ENCODE measurements around the gene UBE2S.

UBE2S gene

DNA sequence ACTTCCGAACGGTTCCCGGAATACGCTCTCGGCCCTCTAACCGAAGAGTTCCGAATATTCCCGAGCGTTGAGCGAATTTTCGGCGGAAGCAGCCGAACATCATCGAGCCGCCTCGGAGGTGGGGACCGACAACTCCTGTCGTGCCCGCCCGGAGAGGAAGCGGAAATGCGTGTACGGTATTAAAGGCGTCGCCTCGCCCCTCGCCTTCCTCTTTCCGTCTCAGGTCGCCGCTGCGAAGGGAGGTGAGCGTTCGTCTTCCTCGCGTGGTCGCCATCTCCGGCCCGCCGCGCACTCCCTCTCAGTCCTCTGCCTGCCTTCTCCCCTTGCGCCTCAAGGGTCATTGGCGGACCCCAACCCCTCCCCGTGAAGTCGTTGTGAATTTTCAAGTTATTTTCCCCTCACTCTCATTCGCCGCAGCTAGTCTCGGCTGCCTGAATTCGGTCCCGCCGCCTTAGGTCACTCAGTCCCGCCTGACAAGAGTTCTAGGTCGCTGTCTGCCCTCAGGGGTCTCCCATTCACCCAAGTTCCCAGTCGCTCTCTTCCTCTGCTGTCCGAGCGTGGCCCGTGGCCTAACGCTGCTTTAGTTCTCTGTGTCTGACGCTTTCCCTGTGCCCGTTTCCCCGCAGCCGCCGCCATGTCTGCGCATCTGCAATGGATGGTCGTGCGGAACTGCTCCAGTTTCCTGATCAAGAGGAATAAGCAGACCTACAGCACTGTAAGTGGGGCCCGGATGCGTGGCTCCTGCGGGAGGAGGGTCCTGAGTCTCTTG lies 21.7 kb downstream of the UBE2S start, which contains the start of gene RPL28:
RPL28 (plus strand) TSS at position 209 of the 769 bp plus-strand sequence; CDS start at position 635, 426 bp downstream.
- H3K27ac Mint-ChIP-seq = peak within 1 kb of the TSS; percentile 99
- H3K4me3 Mint-ChIP-seq = peak within 1 kb of the TSS; percentile 97
- no peaks in the 10 kb centered on the region for H3K9me3 Mint-ChIP-seq
- peaks cover 50% of the 10 kb centered on the region for H3K36me3 Mint-ChIP-seq (ENCODE audit: low read depth)
- peak; percentile 60 for ATAC-seq
- peaks cover 2% of the 10 kb centered on the region for H3K27me3 Mint-ChIP-seq
- peaks cover 61% of the 10 kb centered on the region for H3K4me1 Mint-ChIP-seq
- peak; percentile 98 for DNase-seq

DNA sequence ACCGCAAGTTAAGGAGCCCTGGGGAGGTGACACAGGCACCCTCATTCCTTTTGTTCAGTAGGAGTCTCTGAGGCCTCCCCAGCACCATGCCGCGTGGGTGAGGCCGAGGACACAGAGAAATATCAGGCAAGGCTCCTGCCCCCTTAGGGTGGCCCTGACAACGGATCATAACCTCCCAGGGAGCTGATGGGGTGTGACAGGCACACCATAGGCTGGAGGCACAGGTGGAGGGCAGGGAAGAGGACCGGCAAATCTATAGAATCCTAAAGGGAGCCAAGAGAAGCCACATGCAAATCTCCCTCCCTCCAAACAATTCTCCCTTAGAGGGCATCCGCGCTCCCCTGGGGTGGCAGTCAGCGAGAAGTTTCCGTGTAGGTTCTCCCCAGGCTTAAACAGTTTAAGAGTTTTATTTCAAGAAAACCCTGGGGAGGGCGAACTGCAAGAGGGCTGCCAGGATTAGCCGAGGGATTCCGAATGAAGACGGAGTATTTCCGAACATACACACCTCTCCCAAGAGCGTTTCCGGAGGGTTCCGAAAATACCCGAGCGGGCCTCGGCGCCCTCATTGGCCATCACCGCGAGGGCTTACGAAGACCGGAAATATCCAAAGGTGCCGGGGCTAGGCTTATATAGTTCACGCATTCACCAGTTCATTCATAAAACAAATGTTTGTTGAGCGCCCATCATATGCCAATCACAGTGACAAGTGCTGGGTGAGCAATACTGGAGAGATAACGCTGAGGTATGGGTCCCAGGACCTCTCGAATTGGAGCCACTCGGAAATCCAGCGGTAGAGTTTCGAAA lies 22.5 kb downstream of the UBE2S start:
- peaks cover 46% of the 10 kb centered on the region for H3K36me3 Mint-ChIP-seq (ENCODE audit: low read depth)
- H3K4me1 Mint-ChIP-seq = peaks cover 58% of the 10 kb centered on the region
- DNase-seq = peak; percentile 96
- no peaks in the 10 kb centered on the region for H3K9me3 Mint-ChIP-seq
- H3K27me3 Mint-ChIP-seq = peaks cover 2% of the 10 kb centered on the region
- ATAC-seq = peak; percentile 75
- H3K4me3 Mint-ChIP-seq = peak overlapping the region; percentile 97
- peak overlapping the region; percentile 99 for H3K27ac Mint-ChIP-seq

DNA sequence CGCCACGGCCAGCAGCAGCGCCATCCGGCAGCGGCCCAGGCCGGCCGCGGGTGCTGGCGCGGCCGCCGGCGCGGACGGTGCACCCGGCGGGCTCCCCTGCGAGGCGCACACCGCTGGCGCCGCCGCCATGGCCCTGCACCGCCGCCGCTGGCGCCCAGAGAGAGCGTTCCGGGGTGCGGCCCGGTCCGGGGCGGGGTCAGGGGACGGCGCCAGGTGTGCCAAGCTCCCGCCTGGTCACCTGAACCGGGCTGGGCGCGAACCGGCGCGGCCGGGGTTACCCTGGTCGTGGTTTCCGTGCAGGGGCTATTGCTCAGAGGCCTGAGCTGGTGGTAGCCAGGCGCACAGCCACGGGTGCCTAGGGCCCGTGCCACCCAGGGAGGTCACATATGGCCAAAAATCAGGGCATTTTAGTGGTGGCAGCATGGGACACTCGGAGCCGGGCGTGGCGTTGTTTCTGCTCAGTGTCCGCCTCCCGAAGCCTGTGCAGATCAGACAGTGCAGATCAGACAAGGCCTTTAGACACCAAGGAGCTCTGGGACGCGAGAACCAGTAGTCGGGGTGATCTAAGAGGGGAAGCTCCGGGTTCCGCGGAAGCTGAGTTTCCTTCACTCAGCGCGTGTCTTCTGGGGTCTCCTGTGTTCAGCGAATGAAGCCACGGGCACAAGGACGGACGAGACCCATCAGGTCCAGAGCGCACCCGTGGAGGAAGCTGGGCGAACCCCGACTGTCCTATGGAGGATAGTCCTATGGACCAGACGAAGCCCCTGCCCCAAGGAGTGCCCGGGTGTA lies 23.3 kb downstream of the UBE2S start, which contains the start of gene TMEM238:
TMEM238 (minus strand) TSS at position 162 of the 789 bp plus-strand sequence; CDS start at position 129, 33 bp downstream.
- Mint-ChIP-seq H3K36me3 (ENCODE audit: low read depth) (peaks cover 39% of the 10 kb centered on the region), H3K4me3 (peak within 1 kb of the TSS; percentile 97), H3K27ac (peak within 1 kb of the TSS; percentile 99), H3K9me3 (no peaks in the 10 kb centered on the region), H3K4me1 (peaks cover 50% of the 10 kb centered on the region), H3K27me3 (peaks cover 2% of the 10 kb centered on the region)
- ATAC-seq (peak; percentile 9), DNase-seq (peak; percentile 58)

DNA sequence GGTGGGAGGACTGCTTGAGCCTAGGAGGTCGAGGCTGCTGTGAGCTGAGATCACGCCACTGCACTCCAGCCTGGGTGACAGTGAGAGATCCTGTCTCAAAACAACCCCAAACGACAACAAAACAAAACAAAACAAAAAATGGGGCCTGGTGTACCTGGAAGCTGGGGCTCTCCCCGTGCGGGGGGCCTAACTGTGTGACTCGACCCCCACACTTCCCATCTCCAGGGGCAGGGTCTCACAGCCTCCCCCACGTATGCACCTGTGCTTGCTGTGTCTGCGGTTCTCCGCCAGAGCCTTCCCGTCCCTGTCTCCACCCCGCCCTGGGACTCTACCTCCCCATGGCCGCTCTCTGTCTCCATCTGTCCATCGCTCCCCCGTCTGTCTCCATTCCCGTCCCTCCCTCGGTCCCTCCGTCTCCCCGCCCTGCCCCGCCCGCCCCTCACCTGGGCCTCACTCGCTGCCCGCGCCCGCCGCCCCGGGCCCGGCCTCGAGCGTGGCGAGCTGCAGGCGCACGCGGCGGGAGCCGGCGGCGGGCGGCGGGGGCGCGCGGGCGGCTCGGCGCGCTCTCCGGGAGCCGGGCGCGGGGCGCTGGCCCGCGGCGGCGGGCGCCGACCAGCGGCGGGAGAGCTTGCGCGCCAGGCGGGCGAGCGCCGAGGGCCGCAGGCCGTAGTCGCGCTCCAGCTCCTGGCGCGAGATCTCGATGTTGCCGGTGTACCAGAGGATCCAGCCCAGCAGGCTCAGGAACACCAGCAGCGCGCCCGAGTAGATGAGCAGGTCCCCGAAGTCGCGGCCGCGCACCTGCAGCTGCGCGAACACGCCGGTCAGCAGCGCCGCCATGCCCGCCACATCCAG lies 24.1 kb downstream of the UBE2S start:
- peak; percentile 7 for ATAC-seq
- Mint-ChIP-seq H3K27me3 (peaks cover 2% of the 10 kb centered on the region), H3K9me3 (no peaks in the 10 kb centered on the region), H3K4me1 (peaks cover 43% of the 10 kb centered on the region), H3K4me3 (peak overlapping the region; percentile 85), H3K36me3 (ENCODE audit: low read depth) (peaks cover 34% of the 10 kb centered on the region), H3K27ac (peak overlapping the region; percentile 92)
- DNase-seq = peak; percentile 63

DNA sequence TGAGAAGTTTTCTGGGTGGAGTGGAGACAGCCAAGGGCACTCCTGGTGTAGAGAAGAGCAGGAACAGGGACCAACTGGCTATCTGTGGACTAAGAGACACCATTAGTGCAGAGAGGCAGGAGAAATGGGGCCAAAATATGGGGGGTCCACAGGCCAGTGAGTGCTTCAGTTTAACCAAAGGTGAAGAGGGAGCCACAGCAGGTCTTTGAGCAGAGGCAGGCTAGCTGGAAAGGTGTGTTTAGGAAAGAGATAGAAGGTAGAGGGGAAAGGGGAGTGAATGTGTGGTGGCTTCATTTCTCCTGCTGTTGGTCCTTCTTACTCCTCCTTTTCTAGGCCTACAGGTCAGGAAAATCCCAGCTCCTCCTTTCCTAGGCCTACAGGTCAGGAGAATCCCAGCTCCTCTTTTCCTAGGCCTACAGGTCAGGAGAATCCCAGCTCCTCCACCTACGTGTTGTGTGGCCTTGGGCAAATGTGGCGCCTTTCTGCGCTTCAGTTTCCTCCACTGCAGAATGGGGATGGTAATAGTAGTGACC lies 25.0 kb downstream of the UBE2S start:
- Mint-ChIP-seq H3K4me1 (peaks cover 36% of the 10 kb centered on the region), H3K9me3 (no peaks in the 10 kb centered on the region), H3K4me3 (peak overlapping the region; percentile 85), H3K36me3 (ENCODE audit: low read depth) (peaks cover 24% of the 10 kb centered on the region), H3K27ac (peak overlapping the region; percentile 92), H3K27me3 (peaks cover 2% of the 10 kb centered on the region)
- DNase-seq (no peak), ATAC-seq (no peak)

- H3K4me3 Mint-ChIP-seq = peak overlapping the region; percentile 85
- ATAC-seq (no peak), DNase-seq (no peak)
- H3K27me3 Mint-ChIP-seq = peaks cover 2% of the 10 kb centered on the region
- H3K27ac Mint-ChIP-seq = no peak overlapping the region
- H3K9me3 Mint-ChIP-seq = no peaks in the 10 kb centered on the region
- peaks cover 19% of the 10 kb centered on the region for H3K36me3 Mint-ChIP-seq (ENCODE audit: low read depth)
- H3K4me1 Mint-ChIP-seq = peaks cover 30% of the 10 kb centered on the region
These were observed 25.6 kb downstream of the UBE2S start for GRCh38 chr19:55382013-55382412.

DNA sequence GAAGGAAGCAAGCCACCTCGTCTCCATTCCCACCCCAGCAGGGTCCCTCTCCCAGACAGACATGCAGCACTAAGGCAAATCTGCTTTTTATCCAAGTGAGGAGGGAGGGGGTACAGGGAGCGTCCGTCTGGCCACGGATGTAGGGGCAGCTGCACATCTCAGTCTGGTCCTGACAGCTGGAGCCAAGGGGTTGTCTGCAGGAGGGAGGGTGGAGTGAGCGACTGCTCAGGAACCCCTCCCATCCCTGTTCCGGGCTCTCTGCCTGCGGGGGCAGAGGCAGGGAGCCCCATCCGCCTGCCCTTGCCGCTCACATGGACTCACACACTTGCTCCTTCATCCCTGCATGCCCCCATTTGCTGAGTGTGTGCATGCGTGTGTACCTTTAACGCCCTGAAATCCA lies 28.4 kb downstream of the UBE2S start:
- Mint-ChIP-seq H3K27me3 (peaks cover 5% of the 10 kb centered on the region), H3K9me3 (no peaks in the 10 kb centered on the region), H3K4me1 (peaks cover 17% of the 10 kb centered on the region), H3K36me3 (ENCODE audit: low read depth) (peaks cover 4% of the 10 kb centered on the region), H3K4me3 (no peak overlapping the region), H3K27ac (no peak overlapping the region)
- no peak for ATAC-seq
- DNase-seq = no peak

- Mint-ChIP-seq H3K4me1 (peaks cover 14% of the 10 kb centered on the region), H3K9me3 (no peaks in the 10 kb centered on the region), H3K27me3 (peaks cover 12% of the 10 kb centered on the region), H3K27ac (no peak overlapping the region), H3K4me3 (no peak overlapping the region), H3K36me3 (ENCODE audit: low read depth) (peaks cover 4% of the 10 kb centered on the region)
- DNase-seq = no peak
- ATAC-seq = no peak
These were observed 30.0 kb downstream of the UBE2S start for GRCh38 chr19:55377356-55378131.

GRCh38 chr19:55376241-55376933 lies 31.2 kb downstream of the UBE2S start, which contains the start of gene TMEM190:
TSS of gene TMEM190 (plus strand) at chr19:55376826. CDS start at chr19:55376854, 28 bp downstream.
- H3K36me3 Mint-ChIP-seq (ENCODE audit: low read depth) = peaks cover 3% of the 10 kb centered on the region
- peaks cover 10% of the 10 kb centered on the region for H3K4me1 Mint-ChIP-seq
- H3K9me3 Mint-ChIP-seq = no peaks in the 10 kb centered on the region
- H3K4me3 Mint-ChIP-seq = no peak within 1 kb of the TSS
- DNase-seq = no peak
- no peak for ATAC-seq
- peaks cover 24% of the 10 kb centered on the region for H3K27me3 Mint-ChIP-seq
- no peak within 1 kb of the TSS for H3K27ac Mint-ChIP-seq

DNA sequence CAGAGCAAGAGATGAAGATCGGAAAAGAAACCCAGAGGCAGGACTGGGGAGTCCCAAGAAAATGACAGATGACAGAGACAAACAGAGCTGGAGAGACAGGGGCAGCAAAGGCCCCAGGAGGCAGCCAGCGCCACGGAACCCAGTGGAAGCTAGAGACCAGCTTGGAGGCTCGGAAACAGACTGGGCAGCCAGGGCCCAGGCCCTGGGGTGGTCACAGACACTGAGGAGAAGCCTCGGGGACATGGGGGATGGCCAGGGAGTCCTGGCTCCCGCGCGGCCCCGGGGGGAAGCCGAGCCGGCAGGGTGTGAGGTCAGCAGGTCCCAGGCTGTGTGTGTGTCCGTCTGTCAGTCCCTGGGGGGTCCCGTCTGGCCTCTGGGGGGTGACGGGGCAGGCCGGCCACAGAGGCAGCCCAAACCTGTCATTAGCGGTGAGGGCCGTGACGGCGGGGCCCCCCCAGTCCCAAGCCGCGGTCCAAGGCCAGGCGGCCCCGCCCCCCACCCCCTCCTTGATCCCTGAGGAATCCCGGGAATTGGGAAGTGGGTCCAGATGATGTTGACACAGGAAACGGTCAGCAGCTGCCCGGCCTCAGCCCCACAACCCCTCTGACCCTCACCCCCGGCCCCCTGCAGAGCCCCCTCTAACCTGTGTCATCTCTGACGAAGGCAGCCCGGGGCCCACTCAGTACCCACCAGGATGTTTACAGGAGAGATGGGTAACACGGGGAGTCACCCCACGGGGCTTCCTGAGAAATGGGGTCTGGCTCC lies 33.4 kb downstream of the UBE2S start:
- Mint-ChIP-seq H3K27ac (no peak overlapping the region), H3K9me3 (no peaks in the 10 kb centered on the region), H3K4me1 (peaks cover 22% of the 10 kb centered on the region), H3K36me3 (ENCODE audit: low read depth) (peaks cover 2% of the 10 kb centered on the region), H3K27me3 (peaks cover 39% of the 10 kb centered on the region), H3K4me3 (no peak overlapping the region)
- no peak for ATAC-seq
- no peak for DNase-seq

- H3K9me3 Mint-ChIP-seq = no peaks in the 10 kb centered on the region
- no peak overlapping the region for H3K27ac Mint-ChIP-seq
- no peak overlapping the region for H3K4me3 Mint-ChIP-seq
- no peak for DNase-seq
- peaks cover 39% of the 10 kb centered on the region for H3K27me3 Mint-ChIP-seq
- peaks cover 2% of the 10 kb centered on the region for H3K36me3 Mint-ChIP-seq (ENCODE audit: low read depth)
- peaks cover 22% of the 10 kb centered on the region for H3K4me1 Mint-ChIP-seq
- no peak for ATAC-seq
These were observed 34.1 kb downstream of the UBE2S start for GRCh38 chr19:55373306-55373992.

Measured in activated naive CD8-positive, alpha-beta T cell treated with anti-CD3 and anti-CD28 coated beads, Interleukin-2, amount 50 U/mL, for 24 hours (primary cell).